Thyroid gland (tissue), 4 donors: Measurements from ENCODE around the gene PIGS.

Source experiments
- CTCF ChIP-seq, 6 experiments: fragments of 200-600 bp in 3 of 6; fragments of 450-650 bp in 3 of 6; sonication (generic) in 3 of 6; IDR thresholded peaks; one replicate each; pipeline ENCODE4 v1.5.1; 2016 to 2019; ENCODE audit warnings: antibody characterized with exemption in 6 of 6, mild to moderate bottlenecking in 2 of 6, inconsistent platforms in 1 of 6, moderate library complexity in 1 of 6
- POLR2A ChIP-seq, 2 donors: fragments of 450-650 bp; IDR thresholded peaks; one replicate each; pipeline ENCODE4 v1.6.1; 2017; ENCODE audit warnings: antibody characterized with exemption in 2 of 2, mild to moderate bottlenecking in 2 of 2, moderate library complexity in 1 of 2

- TF ChIP-seq CTCF (IDR thresholded peaks at IDR 0.05): no peak
- no peak for TF ChIP-seq POLR2A (IDR thresholded peaks at IDR 0.05)
Observed at GRCh38 chr17:28549236-28550132, 21.8 kb downstream of the PIGS start.
